Coronary artery (tissue), 2 donors: ENCODE data around the gene THSD7B.

ENCODE experiments used
- DNase-seq: peaks from one replicate; pipeline ENCODE4 v3.0.0-alpha.2; 2017; ENCODE audit warnings: low spot score
- H3K27ac ChIP-seq, 2 donors: fragments of 200-600 bp; sonication (generic); one replicate each; pipeline ENCODE4 v1.5.1; 2016 to 2019
- H3K4me3 ChIP-seq: fragments of 200-600 bp; sonication (generic); 2 replicates; pipeline ENCODE4 v1.5.1; 2016; ENCODE audit warnings: mild to moderate bottlenecking, moderate library complexity
- CTCF ChIP-seq: fragments of 200-600 bp; sonication (generic); IDR thresholded peaks from one replicate; pipeline ENCODE4 v1.5.1; 2019; ENCODE audit warnings: antibody characterized with exemption

The THSD7B gene

GRCh38 chr2:137250401-137250800 lies 485.1 kb downstream of the THSD7B start:
- no peak for DNase-seq
- no peak for TF ChIP-seq CTCF
- Histone ChIP-seq H3K27ac (no peak overlapping the region), H3K4me3 (no peak overlapping the region)

- TF ChIP-seq CTCF = no peak
- no peak overlapping the region for H3K27ac ChIP-seq
- H3K4me3 ChIP-seq = no peak overlapping the region
- DNase-seq = no peak
Observed at GRCh38 chr2:137251045-137251444, 485.7 kb downstream of the THSD7B start.

- Histone ChIP-seq H3K4me3 (no peak overlapping the region), H3K27ac (no peak overlapping the region)
- no peak for DNase-seq
- TF ChIP-seq CTCF = no peak
Observed at GRCh38 chr2:137252934-137253333, 487.6 kb downstream of the THSD7B start.

GRCh38 chr2:137254052-137254451 lies 488.7 kb downstream of the THSD7B start:
- TF ChIP-seq CTCF = no peak
- Histone ChIP-seq H3K4me3 (no peak overlapping the region), H3K27ac (no peak overlapping the region)
- no peak for DNase-seq

- TF ChIP-seq CTCF = no peak
- no peak overlapping the region for H3K4me3 ChIP-seq
- no peak for DNase-seq
- H3K27ac ChIP-seq = no peak overlapping the region
Observed at GRCh38 chr2:137255345-137255744, 490.0 kb downstream of the THSD7B start.

GRCh38 chr2:137255990-137256389 lies 490.6 kb downstream of the THSD7B start:
- no peak for DNase-seq
- TF ChIP-seq CTCF = no peak
- Histone ChIP-seq H3K27ac (no peak overlapping the region), H3K4me3 (no peak overlapping the region)

- TF ChIP-seq CTCF = no peak
- Histone ChIP-seq H3K27ac (no peak overlapping the region), H3K4me3 (no peak overlapping the region)
- DNase-seq = no peak
Observed at GRCh38 chr2:137261881-137262585, 496.7 kb downstream of the THSD7B start.
